ENCODE measurements around the gene MYO9A.

- TF ChIP-seq GATA2 (IDR thresholded peaks at IDR 0.05; ENCODE audit: low read depth, low read length) (no peak), GATA3 (IDR thresholded peaks at IDR 0.05; ENCODE audit: low read depth, low read length) (no peak)
Measured at GRCh38 chr15:72042865-72043264, 75.1 kb downstream of the MYO9A start.

Data from SH-SY5Y (cell line).